ENCODE data around the gene CIDEA. TPM values are rescaled to one million over a fixed set of nuclear protein-coding genes. Genes with fewer than 3 reads are reported as not detected.

Gene CIDEA
- total and polyA plus RNA-seq, 8 donors, result 0.15 to 0.44 TPM; not detected in 6

DNA sequence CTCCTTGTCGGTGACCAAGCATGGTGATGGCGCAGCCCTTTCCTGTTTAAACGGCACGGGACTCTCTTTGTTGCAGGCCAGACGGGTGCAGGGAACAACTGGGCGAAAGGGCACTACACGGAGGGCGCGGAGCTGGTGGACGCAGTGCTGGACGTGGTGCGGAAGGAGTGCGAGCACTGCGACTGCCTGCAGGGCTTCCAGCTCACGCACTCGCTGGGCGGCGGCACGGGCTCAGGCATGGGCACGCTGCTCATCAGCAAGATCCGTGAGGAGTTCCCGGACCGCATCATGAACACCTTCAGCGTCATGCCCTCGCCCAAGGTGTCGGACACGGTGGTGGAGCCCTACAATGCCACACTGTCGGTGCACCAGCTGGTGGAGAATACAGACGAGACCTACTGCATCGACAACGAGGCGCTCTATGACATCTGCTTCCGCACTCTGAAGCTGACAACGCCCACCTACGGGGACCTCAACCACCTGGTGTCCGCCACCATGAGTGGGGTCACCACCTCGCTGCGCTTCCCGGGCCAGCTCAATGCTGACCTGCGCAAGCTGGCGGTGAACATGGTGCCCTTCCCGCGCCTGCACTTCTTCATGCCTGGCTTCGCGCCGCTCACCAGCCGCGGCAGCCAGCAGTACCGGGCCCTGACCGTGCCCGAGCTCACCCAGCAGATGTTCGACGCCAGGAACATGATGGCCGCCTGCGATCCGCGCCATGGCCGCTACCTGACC, 71.0 kb downstream of the CIDEA start:
- Histone ChIP-seq H3K4me1 (peaks cover 0 to 23% (median 16%) of the 10 kb centered on the region in 4 donors), H3K27ac (no peak overlapping the region), H3K36me3 (peaks cover 19 to 96% (median 85%) of the 10 kb centered on the region in 4 donors), H3K9me3 (no peaks in the 10 kb centered on the region), H3K27me3 (no peaks in the 10 kb centered on the region), H3K4me3 (no peak overlapping the region)
- intact Hi-C loops (cut with DNase I; ENCODE audit: low total_unique reads), result no loop called here
- DNase-seq, result no peak
- TF ChIP-seq, protein P1, sequence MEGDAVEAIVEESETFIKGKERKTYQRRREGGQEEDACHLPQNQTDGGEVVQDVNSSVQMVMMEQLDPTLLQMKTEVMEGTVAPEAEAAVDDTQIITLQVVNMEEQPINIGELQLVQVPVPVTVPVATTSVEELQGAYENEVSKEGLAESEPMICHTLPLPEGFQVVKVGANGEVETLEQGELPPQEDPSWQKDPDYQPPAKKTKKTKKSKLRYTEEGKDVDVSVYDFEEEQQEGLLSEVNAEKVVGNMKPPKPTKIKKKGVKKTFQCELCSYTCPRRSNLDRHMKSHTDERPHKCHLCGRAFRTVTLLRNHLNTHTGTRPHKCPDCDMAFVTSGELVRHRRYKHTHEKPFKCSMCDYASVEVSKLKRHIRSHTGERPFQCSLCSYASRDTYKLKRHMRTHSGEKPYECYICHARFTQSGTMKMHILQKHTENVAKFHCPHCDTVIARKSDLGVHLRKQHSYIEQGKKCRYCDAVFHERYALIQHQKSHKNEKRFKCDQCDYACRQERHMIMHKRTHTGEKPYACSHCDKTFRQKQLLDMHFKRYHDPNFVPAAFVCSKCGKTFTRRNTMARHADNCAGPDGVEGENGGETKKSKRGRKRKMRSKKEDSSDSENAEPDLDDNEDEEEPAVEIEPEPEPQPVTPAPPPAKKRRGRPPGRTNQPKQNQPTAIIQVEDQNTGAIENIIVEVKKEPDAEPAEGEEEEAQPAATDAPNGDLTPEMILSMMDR (IDR thresholded peaks at IDR 0.05), result no peak
- TF ChIP-seq EP300 (IDR thresholded peaks at IDR 0.05) (no peak), POLR2A (IDR thresholded peaks at IDR 0.05) (no peak)
- 97 to 99% (median 98%) methylated on average over 52 to 58 of the region's 58 CpGs for WGBS, 5 donors

DNA sequence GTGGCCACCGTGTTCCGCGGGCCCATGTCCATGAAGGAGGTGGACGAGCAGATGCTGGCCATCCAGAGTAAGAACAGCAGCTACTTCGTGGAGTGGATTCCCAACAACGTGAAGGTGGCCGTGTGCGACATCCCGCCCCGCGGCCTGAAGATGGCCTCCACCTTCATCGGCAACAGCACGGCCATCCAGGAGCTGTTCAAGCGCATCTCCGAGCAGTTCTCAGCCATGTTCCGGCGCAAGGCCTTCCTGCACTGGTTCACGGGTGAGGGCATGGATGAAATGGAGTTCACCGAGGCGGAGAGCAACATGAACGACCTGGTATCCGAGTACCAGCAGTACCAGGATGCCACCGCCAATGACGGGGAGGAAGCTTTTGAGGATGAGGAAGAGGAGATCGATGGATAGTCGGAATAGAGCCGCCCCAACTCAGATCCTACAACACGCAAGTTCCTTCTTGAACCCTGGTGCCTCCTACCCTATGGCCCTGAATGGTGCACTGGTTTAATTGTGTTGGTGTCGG, 71.6 kb downstream of the CIDEA start:
- 96 to 99% (median 98%) methylated on average over 17 to 29 of the region's 29 CpGs for WGBS, 5 donors
- TF ChIP-seq EP300 (IDR thresholded peaks at IDR 0.05), result no peak
- TF ChIP-seq, protein P1 (IDR thresholded peaks at IDR 0.05), result no peak
- no peak for TF ChIP-seq POLR2AphosphoS5 (IDR thresholded peaks at IDR 0.05)
- no peak for TF ChIP-seq POLR2A (IDR thresholded peaks at IDR 0.05)
- Histone ChIP-seq H3K9me3 (no peaks in the 10 kb centered on the region), H3K4me3 (no peak overlapping the region), H3K4me1 (peaks cover 0 to 19% (median 15%) of the 10 kb centered on the region in 4 donors), H3K27me3 (no peaks in the 10 kb centered on the region), H3K27ac (peak overlapping the region in 2 of 5 donors; percentile 13 to 22), H3K36me3 (peaks cover 19 to 96% (median 89%) of the 10 kb centered on the region in 4 donors)
- no peak for DNase-seq
- intact Hi-C loops (cut with DNase I; ENCODE audit: low total_unique reads), result no loop called here

GRCh38 chr18:12326711-12327460, 72.7 kb downstream of the CIDEA start:
- H3K27ac ChIP-seq, result no peak overlapping the region

More at GRCh38 chr18:12326711-12327460, 72.7 kb downstream of the CIDEA start:
- DNase-seq, result no peak
- TF ChIP-seq POLR2AphosphoS5 (IDR thresholded peaks at IDR 0.05) (no peak), POLR2A (IDR thresholded peaks at IDR 0.05) (no peak), EP300 (IDR thresholded peaks at IDR 0.05) (no peak)
- TF ChIP-seq, protein P1 (IDR thresholded peaks at IDR 0.05), result no peak
- Histone ChIP-seq H3K36me3 (peaks cover 19 to 92% (median 86%) of the 10 kb centered on the region in 4 donors), H3K9me3 (no peaks in the 10 kb centered on the region), H3K4me1 (peaks cover 0 to 14% (median 11%) of the 10 kb centered on the region in 4 donors), H3K4me3 (no peak overlapping the region), H3K27me3 (no peaks in the 10 kb centered on the region)
- intact Hi-C loops (cut with DNase I; ENCODE audit: low total_unique reads), result no loop called here
- WGBS, 5 donors, result 60 to 77% (median 65%) methylated on average over 6 to 12 of the region's 12 CpGs

Small RNAs within 50 kb of the gene (small RNA-seq; reads per million reads assigned to genes)
- gene RNU6-170P, result 0 reads per million in 4 donors

Other genes starting within 250 kb of the CIDEA start
- gene ANKRD62, start 160.5 kb upstream of the CIDEA start, total RNA-seq, result 1 to 10 TPM in 1 of 5 donors, not detected in 4; 1.2 TPM
- not detected for gene ANKRD62, start 160.5 kb upstream of the CIDEA start, polyA plus RNA-seq
- gene TUBB6, start 53.9 kb downstream of the CIDEA start, total RNA-seq, result 100 to 1,000 TPM; 154 to 333 (median 248) TPM
- gene TUBB6, start 53.9 kb downstream of the CIDEA start, polyA plus RNA-seq, result 100 to 1,000 TPM in 1 of 3 donors, 10 to 100 TPM in 2; 66.6 to 108 (median 92.2) TPM
- 100 to 1,000 TPM in 2 of 5 donors, 10 to 100 TPM in 3; 36.2 to 144 (median 58.0) TPM for gene AFG3L2, start 122.9 kb downstream of the CIDEA start, total RNA-seq
- gene AFG3L2, start 122.9 kb downstream of the CIDEA start, polyA plus RNA-seq, result 10 to 100 TPM; 21.7 to 29.9 (median 24.1) TPM
- gene PRELID3A, start 153.6 kb downstream of the CIDEA start, total RNA-seq, result 1 to 10 TPM in 2 of 5 donors, not detected in 3; 1.3 to 1.8 TPM
- gene PRELID3A, start 153.6 kb downstream of the CIDEA start, polyA plus RNA-seq, result 1 to 10 TPM; 1.2 to 2.8 (median 2.2) TPM

All from stomach (tissue), 9 donors.